GM23338 (cell line): ENCODE measurements around the gene PRSS56. TPM values are rescaled to one million over a fixed set of nuclear protein-coding genes. Genes with fewer than 3 reads are reported as not detected.

Source experiments
- ATAC-seq: fragments of 200-7000 bp; cut with Tn5 transposase; 3 replicates; pipeline ENCODE4 v1.9.1; 2020
- DNase-seq: peaks from one replicate; pipeline ENCODE4 v3.0.0-alpha.2; 2015; ENCODE audit warnings: low spot score
- H2AFZ ChIP-seq: fragments of 200-600 bp; sonication (generic); 2 replicates; pipeline ENCODE4 v1.8.0; 2016; ENCODE audit warnings: antibody characterized with exemption, mild to moderate bottlenecking, moderate library complexity
- H3F3A ChIP-seq: fragments of 200-600 bp; sonication (generic); replicated peaks from 2 replicates; pipeline ENCODE4 v1.8.0; 2017; ENCODE audit warnings: antibody characterized with exemption, mixed run types, low read depth
- H3K27ac ChIP-seq: fragments of 200-600 bp; sonication (generic); 2 replicates; pipeline ENCODE4 v1.6.1; 2016; ENCODE audit warnings: low read depth
- H3K27me3 ChIP-seq: fragments of 200-600 bp; sonication (generic); 2 replicates; pipeline ENCODE4 v1.8.0; 2016; ENCODE audit warnings: mild to moderate bottlenecking, mixed run types, moderate library complexity; ENCODE audit not compliant: insufficient read depth
- H3K36me3 ChIP-seq: fragments of 200-600 bp; sonication (generic); 2 replicates; pipeline ENCODE4 v1.8.0; 2016; ENCODE audit warnings: mild to moderate bottlenecking; ENCODE audit not compliant: insufficient read depth
- H3K4me1 ChIP-seq: fragments of 200-600 bp; sonication (generic); 2 replicates; pipeline ENCODE4 v1.8.0; 2016; ENCODE audit warnings: mild to moderate bottlenecking, moderate library complexity; ENCODE audit not compliant: insufficient read depth
- H3K4me2 ChIP-seq: fragments of 200-600 bp; sonication (generic); 2 replicates; pipeline ENCODE4 v1.7.1; 2017; ENCODE audit warnings: mixed run types
- H3K4me3 ChIP-seq: fragments of 200-600 bp; sonication (generic); 2 replicates; pipeline ENCODE4 v1.6.1; 2016; ENCODE audit warnings: mixed run types
- H3K79me2 ChIP-seq: fragments of 200-600 bp; sonication (generic); replicated peaks from 2 replicates; pipeline ENCODE4 v1.8.0; 2017; ENCODE audit warnings: mild to moderate bottlenecking; ENCODE audit not compliant: insufficient read depth
- H3K9me2 ChIP-seq: fragments of 200-600 bp; sonication (generic); 2 replicates; pipeline ENCODE4 v1.8.0; 2017; ENCODE audit not compliant: insufficient read depth
- H4K20me1 ChIP-seq: fragments of 200-600 bp; sonication (generic); replicated peaks from 2 replicates; pipeline ENCODE4 v1.8.0; 2017; ENCODE audit warnings: mild to moderate bottlenecking; ENCODE audit not compliant: insufficient read depth
- H3K27ac Mint-ChIP-seq: 2 replicates; pipeline ENCODE4 v1.8.0; 2020; ENCODE audit warnings: inconsistent platforms, mild to moderate bottlenecking, moderate library complexity, mixed read lengths
- H3K27me3 Mint-ChIP-seq: 3 replicates; pipeline ENCODE4 v1.8.0; 2022; ENCODE audit warnings: low read depth, mild to moderate bottlenecking, moderate library complexity, mixed read lengths, inconsistent platforms; ENCODE audit not compliant: insufficient read depth, poor library complexity
- H3K36me3 Mint-ChIP-seq: 3 replicates; pipeline ENCODE4 v1.8.0; 2021; ENCODE audit warnings: low read depth, mild to moderate bottlenecking, inconsistent platforms, moderate library complexity, mixed read lengths
- H3K4me1 Mint-ChIP-seq: 3 replicates; pipeline ENCODE4 v1.8.0; 2020; ENCODE audit warnings: mild to moderate bottlenecking, inconsistent platforms, mixed read lengths
- H3K4me3 Mint-ChIP-seq: 3 replicates; pipeline ENCODE4 v1.8.0; 2021; ENCODE audit warnings: moderate library complexity, mild to moderate bottlenecking, inconsistent platforms, mixed read lengths
- H3K9me3 Mint-ChIP-seq: 3 replicates; pipeline ENCODE4 v1.8.0; 2020; ENCODE audit warnings: moderate library complexity, mild to moderate bottlenecking, inconsistent platforms, mixed read lengths
- CREB1 ChIP-seq: fragments of 250-450 bp; sonication (Bioruptor Pico); IDR thresholded peaks from 2 replicates; pipeline ENCODE4 v1.5.0; 2020; ENCODE audit warnings: low read depth, mild to moderate bottlenecking, moderate library complexity
- CTCF ChIP-seq, 2 experiments: fragments of 200-600 bp in 1 of 2; sonication (generic) in 1 of 2; conservative IDR thresholded peaks; 2 replicates each; pipeline versions ENCODE4 v1.5.1 to v1.6.1; 2016 to 2017; ENCODE audit warnings: antibody characterized with exemption in 2 of 2, low read depth in 2 of 2, mild to moderate bottlenecking in 2 of 2, moderate library complexity in 1 of 2
- ETS1 ChIP-seq: IDR thresholded peaks from 2 replicates; pipeline ENCODE4 v1.6.1; 2016; ENCODE audit warnings: antibody characterized with exemption
- EZH2 ChIP-seq: fragments of 200-600 bp; sonication (generic); IDR thresholded peaks from one replicate; pipeline ENCODE4 v1.8.0; 2017; ENCODE audit warnings: antibody characterized with exemption, mild to moderate bottlenecking, low read depth; ENCODE audit not compliant: unreplicated experiment
- EZH2phosphoT487 ChIP-seq: fragments of 200-600 bp; sonication (generic); IDR thresholded peaks from one replicate; pipeline ENCODE4 v1.8.1; 2018; ENCODE audit warnings: antibody characterized with exemption; ENCODE audit not compliant: unreplicated experiment
- JUNB ChIP-seq: IDR thresholded peaks from one replicate; pipeline ENCODE4 v1.6.1; 2016; ENCODE audit warnings: antibody characterized with exemption; ENCODE audit not compliant: unreplicated experiment
- NANOG ChIP-seq: IDR thresholded peaks from 2 replicates; pipeline ENCODE4 v1.6.1; 2016; ENCODE audit warnings: antibody characterized with exemption, borderline replicate concordance
- POLR2AphosphoS5 ChIP-seq: IDR thresholded peaks from 2 replicates; pipeline ENCODE4 v1.6.1; 2016; ENCODE audit warnings: antibody characterized with exemption, low read depth
- REST ChIP-seq: IDR thresholded peaks from one replicate; pipeline ENCODE4 v1.6.1; 2018; ENCODE audit warnings: antibody characterized with exemption; ENCODE audit not compliant: unreplicated experiment
- STAT1 ChIP-seq: IDR thresholded peaks from one replicate; pipeline ENCODE4 v1.6.1; 2016; ENCODE audit warnings: antibody characterized with exemption; ENCODE audit not compliant: unreplicated experiment
- ZNF114 ChIP-seq: fragments of 250-450 bp; sonication (Bioruptor Pico); IDR thresholded peaks from 2 replicates; pipeline ENCODE4 v1.5.0; 2020; ENCODE audit warnings: mild to moderate bottlenecking, moderate library complexity
- ZNF331 ChIP-seq: fragments of 250-450 bp; sonication (Bioruptor Pico); IDR thresholded peaks from 2 replicates; pipeline ENCODE4 v1.5.0; 2020; ENCODE audit warnings: low read depth, mild to moderate bottlenecking, moderate library complexity
- ZNF462 ChIP-seq: fragments of 250-450 bp; sonication (Bioruptor Pico); IDR thresholded peaks from 2 replicates; pipeline ENCODE4 v1.5.0; 2020; ENCODE audit warnings: mild to moderate bottlenecking, moderate library complexity
- polyA plus RNA-seq: library from polyadenylated mRNA; unstranded; fragments of >200 nt; fragmentation: Nextera tagmentation; extraction: Ambion mirVana; gene quantifications from 2 replicates; pipeline ENCODE4 v1.2.1, GENCODE V29; 2016
- total RNA-seq: library from RNA; depleted of rRNA; stranded (reverse); fragments of >200 nt; shearing (Covaris generic); gene quantifications from 2 replicates; pipeline ENCODE4 v1.2.3, GENCODE V29; 2014

PRSS56 gene
- total and polyA plus RNA-seq, 2 experiments from 2014 or later = 0.27 to 0.31 TPM

- H3K4me3 ChIP-seq = peak overlapping the region; percentile 68; the same call in 1 of the 2 replicates
- H3K36me3 ChIP-seq = no peaks in the 10 kb centered on the region
- no peaks in the 10 kb centered on the region; the same call in 1 of the 2 replicates for H3K4me1 ChIP-seq
- Mint-ChIP-seq H3K4me3 (no peak overlapping the region), H3K4me1 (peaks cover 8% of the 10 kb centered on the region), H3K27ac (no peak overlapping the region), H3K27me3 (peaks cover 46% of the 10 kb centered on the region), H3K36me3 (no peaks in the 10 kb centered on the region; the same call in 2 of the 3 replicates), H3K9me3 (no peaks in the 10 kb centered on the region)
- no peaks in the 10 kb centered on the region; the same call in 1 of the 2 replicates for H4K20me1 ChIP-seq
- TF ChIP-seq STAT1 (no peak), POLR2AphosphoS5 (no peak), EZH2 (no peak), ZNF114 (CRISPR knock-in tag) (no peak), CTCF (conservative IDR thresholded peaks at IDR 0.05; ENCODE audit: low read depth in 2 of 2) (no peak), CREB1 (CRISPR knock-in tag) (no peak), ZNF462 (no peak), EZH2phosphoT487 (no peak), ETS1 (no peak), NANOG (no peak), JUNB (no peak), REST (no peak), ZNF331 (no peak)
- DNase-seq (no peak), ATAC-seq (no peak)
- peaks cover 44% of the 10 kb centered on the region for H3K27me3 ChIP-seq
- peak overlapping the region; percentile 86; the same call in 1 of the 2 replicates for H3K4me2 ChIP-seq
- H3K79me2 ChIP-seq = no peaks in the 10 kb centered on the region
- H3F3A ChIP-seq = 0 out of 2 replicates have a peak, but pooled peaks cover 3% of the 10 kb centered on the region
- no peak overlapping the region for H2AFZ ChIP-seq
- H3K9me2 ChIP-seq = no peaks in the 10 kb centered on the region
- no peak overlapping the region for H3K27ac ChIP-seq
Measured at GRCh38 chr2:232524771-232525170, 4.6 kb downstream of the PRSS56 start.
